Measurements from ENCODE around the gene CA5A. TPM values are rescaled to one million over a fixed set of nuclear protein-coding genes. Genes with fewer than 3 reads are reported as not detected.

Gene CA5A
- total and polyA plus RNA-seq, 9 of the 15 experiments (the other 6 are each of a cell fraction or from before 2014, with no cell fraction given) = not detected

- peak; percentile 65 to 79 for TF ChIP-seq RAD21 (CRISPR knock-in tag; conservative IDR thresholded peaks at IDR 0.05 in 1 of 2, IDR thresholded peaks at IDR 0.05 in 1 of 2)
- TF ChIP-seq BHLHE40 (IDR thresholded peaks at IDR 0.05; ENCODE audit: low read length) = no peak
- TF ChIP-seq TAF1 (IDR thresholded peaks at IDR 0.05; ENCODE audit: control insufficient read depth, extremely low read depth, insufficient read depth, low read length, severe bottlenecking) = no peak
- TF ChIP-seq CHAMP1 (IDR thresholded peaks at IDR 0.05) = no peak
- TF ChIP-seq NONO (IDR thresholded peaks at IDR 0.05; ENCODE audit: low read depth in 2 of 2, low read length in 1 of 2) = no peak
- peak; percentile 79 for TF ChIP-seq REST (IDR thresholded peaks at IDR 0.05; ENCODE audit: borderline replicate concordance)
- TF ChIP-seq REST (CRISPR knock-in tag; IDR thresholded peaks at IDR 0.05; ENCODE audit: low read depth) = no peak; the same call in 1 of the 2 replicates
- TF ChIP-seq PRMT5 (CRISPR knock-in tag; IDR thresholded peaks at IDR 0.05) = no peak
These were observed 86.0 kb downstream of the CA5A start (continued) for GRCh38 chr16:87850009-87851006.

Measured in K562 (cell line).